GM15510 (cell line): ENCODE results near the gene CISTR.

ENCODE experiments used
- POLR2A ChIP-seq: IDR thresholded peaks from 3 replicates; pipeline ENCODE4 v1.6.1; 2011; ENCODE audit warnings: borderline replicate concordance; ENCODE audit not compliant: insufficient read length; ENCODE audit errors: extremely low read depth

CISTR gene

GRCh38 chr12:53754188-53754585 lies 2.4 kb upstream of the CISTR start:
- TF ChIP-seq POLR2A: no peak

DNA sequence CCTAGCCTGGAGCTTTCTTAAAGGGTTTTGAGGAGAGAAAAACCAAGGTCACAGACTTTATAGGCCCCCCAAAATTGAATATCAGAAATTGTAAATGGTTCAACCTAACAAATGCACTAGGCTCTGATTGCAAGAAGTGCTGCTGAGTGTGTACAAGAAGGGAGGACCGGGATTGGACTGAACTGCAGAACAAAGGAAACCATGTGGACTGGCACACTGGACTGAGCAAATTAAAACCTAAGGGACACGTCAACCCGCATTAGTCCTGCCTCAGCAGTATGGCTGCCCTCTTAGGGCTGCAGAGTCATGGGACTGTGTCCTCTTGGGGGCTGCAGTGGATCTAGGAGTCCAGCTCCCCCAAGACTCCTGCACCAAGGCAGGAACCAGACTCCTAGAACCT lies 842 bp upstream of the CISTR start:
- no peak for TF ChIP-seq POLR2A

- no peak for TF ChIP-seq POLR2A
Measured at GRCh38 chr12:53752192-53752601, 418 bp upstream of the CISTR start.

DNA sequence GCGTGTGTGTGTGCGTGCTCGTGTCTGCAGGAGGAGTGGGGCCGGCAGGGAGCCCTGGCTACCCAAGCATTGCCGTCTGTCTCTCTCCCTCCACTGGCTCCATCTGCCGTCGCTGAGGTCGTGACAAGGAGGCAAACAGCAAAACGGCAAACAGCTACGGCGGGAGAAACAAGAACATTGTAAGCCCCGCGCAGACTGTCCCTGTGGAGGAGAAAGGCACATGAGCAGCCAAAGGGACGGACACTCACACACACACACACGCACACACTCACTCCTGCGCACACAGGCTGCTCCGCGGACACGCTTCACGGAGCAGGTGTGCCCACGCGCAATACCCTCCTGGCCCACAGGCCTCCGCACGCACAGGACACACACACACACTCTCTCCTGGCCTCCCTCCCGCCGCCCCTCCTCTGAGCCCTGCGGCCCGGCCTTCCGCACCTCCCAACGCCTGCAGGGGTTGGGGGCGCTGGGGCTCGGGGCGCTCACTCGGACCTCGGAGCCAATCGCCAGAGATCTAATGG lies 905 bp downstream of the CISTR start:
- TF ChIP-seq POLR2A: no peak

DNA sequence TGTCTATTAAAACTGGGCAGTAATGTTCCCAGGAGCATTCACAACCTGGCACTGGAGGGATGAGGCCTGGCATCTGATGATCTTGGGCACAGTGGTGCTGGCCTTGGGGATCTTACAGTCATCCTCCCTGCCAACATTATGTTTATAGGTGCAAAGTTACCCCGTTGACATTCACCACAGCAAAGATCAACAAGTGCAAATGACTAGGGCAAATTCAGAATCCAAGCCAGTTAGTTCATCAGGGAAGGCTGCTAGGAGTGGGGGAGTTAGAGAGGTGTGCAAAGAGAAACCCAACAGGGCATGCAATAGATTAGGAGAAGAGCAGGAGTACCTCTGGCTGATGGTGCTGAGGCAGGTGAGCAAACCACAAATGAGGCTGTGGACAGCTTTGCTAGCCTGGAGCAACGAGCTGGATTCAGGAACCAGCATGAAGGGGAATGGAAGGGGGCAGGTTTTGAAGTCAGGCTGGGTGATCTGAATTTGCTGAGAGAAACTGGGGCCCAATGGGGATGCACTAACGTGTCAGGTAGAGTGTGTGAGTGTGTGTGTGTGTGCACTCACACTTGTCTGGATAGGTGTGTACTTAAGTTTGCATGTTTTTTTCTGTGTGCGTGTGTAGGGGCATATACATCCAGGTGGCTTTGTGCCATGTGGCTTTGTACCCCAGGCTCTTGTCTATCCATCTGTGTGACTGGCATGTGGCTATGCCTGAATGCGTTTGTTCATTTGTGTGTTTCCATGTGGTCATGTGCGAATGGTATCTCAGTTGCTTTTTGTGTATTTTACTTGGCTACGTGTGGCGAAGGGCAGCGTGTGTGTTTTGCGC lies 1.6 kb downstream of the CISTR start:
- TF ChIP-seq POLR2A: no peak

DNA sequence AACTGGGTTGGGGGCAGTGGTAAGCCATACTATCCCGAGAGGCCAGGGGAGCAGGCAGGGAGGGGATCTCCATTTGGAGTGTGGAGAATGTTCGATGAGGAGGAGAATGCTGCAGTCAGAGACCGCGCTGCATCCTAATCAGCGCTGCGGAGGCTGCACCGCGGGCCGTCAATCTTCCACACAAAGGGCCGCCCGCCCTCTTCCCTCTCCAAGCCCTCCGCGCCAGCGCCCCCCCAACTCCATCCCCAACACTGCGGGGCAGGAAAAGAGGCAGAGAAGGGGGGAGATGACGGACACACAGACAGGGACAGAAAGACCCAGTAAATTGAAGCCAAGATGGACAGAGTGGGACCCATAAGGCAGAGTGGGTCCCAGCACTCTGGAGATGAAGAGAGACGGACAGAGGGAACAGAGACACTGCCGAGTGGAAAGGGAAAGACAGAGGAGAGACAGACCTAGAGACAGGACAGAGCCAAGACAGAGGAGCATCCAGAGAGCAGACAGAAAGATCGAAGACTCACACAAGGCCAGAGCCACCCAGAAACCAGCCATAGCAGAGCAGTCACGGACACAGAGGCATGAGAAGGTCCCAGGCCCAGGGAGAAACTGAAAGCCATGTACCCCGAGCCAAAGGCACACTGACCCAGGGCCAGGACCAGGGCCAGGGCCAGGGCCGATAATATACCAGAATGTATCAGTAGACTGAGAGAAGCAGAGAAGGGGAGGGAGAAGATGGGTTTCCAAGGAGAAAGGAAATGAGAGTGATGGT lies 3.5 kb downstream of the CISTR start:
- no peak for TF ChIP-seq POLR2A

- no peak for TF ChIP-seq POLR2A
Measured at GRCh38 chr12:53747095-53747494, 4.7 kb downstream of the CISTR start.

GRCh38 chr12:53746592-53747092 lies 5.1 kb downstream of the CISTR start:
- no peak for TF ChIP-seq POLR2A

DNA sequence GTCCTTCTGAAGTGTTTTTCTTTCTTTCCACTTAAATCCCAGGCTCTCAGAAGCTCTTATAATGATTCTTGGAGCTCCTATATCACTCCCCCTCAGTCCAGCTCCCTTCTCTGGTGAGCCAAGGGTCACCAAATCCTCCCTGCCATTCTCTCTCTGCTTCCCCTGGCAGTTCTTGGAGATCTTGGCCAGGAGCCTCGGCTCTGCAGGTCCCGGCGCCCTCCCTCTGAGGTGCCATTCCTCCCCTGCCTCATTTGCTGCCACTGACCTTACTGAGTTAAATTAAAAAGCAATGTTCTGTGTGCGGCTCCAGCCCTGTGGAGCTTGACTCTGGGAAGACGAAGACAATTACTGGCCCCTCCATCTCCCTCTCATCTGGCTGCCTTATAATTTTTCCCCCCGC lies 7.0 kb downstream of the CISTR start:
- no peak for TF ChIP-seq POLR2A

- TF ChIP-seq POLR2A: no peak
Measured at GRCh38 chr12:53744130-53744441, 7.7 kb downstream of the CISTR start.

- no peak for TF ChIP-seq POLR2A
Measured at GRCh38 chr12:53743266-53744129, 8.3 kb downstream of the CISTR start.

- no peak for TF ChIP-seq POLR2A
Measured at GRCh38 chr12:53740130-53740491, 11.7 kb downstream of the CISTR start.

DNA sequence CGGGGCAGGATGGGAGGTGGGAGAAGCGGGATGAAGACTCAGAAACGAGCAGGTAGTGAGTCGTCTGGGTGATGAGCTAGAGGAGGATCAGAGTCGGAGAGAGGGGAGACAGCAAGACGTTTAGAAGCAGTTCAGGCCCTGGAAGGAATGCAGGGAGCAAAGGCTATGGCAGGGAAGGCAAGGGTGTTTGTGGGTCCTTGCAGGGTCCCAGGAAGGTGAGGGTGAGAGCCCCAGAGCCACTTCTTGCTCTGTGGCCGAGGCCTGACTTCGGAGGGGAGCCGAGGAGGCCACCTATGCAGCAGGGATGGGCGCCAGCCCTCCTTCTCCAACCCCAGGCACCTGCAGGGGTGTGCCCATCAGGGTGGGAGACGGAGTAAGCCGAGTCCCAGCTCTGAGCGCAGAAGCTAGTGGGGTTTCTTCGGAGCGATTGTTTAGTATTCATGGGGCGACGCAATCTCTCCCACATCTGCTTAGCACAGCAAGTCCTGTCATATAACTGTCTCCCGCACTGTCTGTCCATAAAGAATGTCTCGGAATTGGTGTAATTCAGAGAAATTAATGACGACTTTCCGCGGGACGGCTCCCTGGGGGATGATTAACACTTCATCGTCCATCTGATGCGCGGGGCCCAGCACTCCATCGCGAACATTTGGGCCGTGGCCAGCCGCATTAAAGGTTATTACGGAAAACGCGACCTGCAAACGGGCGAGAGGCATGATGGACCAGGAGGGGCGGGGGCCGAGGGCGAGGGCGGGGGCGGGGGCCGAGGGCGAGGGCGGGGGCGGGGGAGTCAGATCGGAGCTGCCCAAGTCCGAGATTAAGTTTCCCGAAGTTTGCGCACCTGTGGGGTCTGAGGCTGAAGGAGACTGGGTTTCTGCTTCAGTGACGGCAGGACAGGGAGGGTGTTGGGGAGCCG lies 12.3 kb downstream of the CISTR start:
- TF ChIP-seq POLR2A: no peak

- TF ChIP-seq POLR2A: no peak
Measured at GRCh38 chr12:53738406-53739213, 13.2 kb downstream of the CISTR start.

GRCh38 chr12:53737951-53738405 lies 13.8 kb downstream of the CISTR start:
- TF ChIP-seq POLR2A: no peak
